Measurements from ENCODE around the gene TXLNG. TPM values are rescaled to one million over a fixed set of nuclear protein-coding genes. Genes with fewer than 3 reads are reported as not detected.
"Not testable (repeated sequence)": the region's sequence is repeated elsewhere in the genome, so short reads cannot be mapped to it uniquely, and the experiment has no call there.

Gene TXLNG
- total and polyA plus RNA-seq, 12 donors = 3.6 to 6.8 (median 5.8) TPM

DNA sequence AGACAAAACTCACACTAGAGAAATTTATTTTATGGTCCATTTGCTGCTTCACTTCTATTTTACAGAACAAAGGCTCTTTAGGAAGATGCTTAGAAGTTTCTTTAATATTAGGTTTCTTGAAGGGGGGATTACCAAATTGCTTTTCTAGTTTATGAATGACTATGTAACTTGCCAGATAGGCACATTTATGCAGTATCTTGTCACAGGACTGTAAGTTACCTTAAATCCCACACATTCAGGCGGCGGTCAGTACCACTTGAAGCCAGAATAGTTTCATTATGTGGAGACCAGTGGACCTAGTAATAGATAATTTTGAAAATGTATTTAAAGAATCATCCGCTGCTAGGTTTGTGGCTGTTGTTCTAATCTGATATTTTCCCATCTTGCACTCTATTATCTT, 65.6 kb downstream of the TXLNG start:
- intact Hi-C loops (cut with DNase I) = no loop called here
- WGBS, 2 donors = 86 to 93% methylated on average over 3 of the region's 3 CpGs
- no peaks in the 10 kb centered on the region for H3K9me3 ChIP-seq
- no peak for DNase-seq
- no peak overlapping the region for H3K4me3 ChIP-seq
- H3K27ac ChIP-seq = no peak overlapping the region
- H3K4me1 ChIP-seq = no peaks in the 10 kb centered on the region
- H3K36me3 ChIP-seq = peaks cover 0 to 95% (median 0%) of the 10 kb centered on the region in 9 donors
- TF ChIP-seq, protein P1, sequence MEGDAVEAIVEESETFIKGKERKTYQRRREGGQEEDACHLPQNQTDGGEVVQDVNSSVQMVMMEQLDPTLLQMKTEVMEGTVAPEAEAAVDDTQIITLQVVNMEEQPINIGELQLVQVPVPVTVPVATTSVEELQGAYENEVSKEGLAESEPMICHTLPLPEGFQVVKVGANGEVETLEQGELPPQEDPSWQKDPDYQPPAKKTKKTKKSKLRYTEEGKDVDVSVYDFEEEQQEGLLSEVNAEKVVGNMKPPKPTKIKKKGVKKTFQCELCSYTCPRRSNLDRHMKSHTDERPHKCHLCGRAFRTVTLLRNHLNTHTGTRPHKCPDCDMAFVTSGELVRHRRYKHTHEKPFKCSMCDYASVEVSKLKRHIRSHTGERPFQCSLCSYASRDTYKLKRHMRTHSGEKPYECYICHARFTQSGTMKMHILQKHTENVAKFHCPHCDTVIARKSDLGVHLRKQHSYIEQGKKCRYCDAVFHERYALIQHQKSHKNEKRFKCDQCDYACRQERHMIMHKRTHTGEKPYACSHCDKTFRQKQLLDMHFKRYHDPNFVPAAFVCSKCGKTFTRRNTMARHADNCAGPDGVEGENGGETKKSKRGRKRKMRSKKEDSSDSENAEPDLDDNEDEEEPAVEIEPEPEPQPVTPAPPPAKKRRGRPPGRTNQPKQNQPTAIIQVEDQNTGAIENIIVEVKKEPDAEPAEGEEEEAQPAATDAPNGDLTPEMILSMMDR (IDR thresholded peaks at IDR 0.05) = no peak
- no peak for ATAC-seq
- peaks cover 0 to 73% (median 0%) of the 10 kb centered on the region in 7 donors for H3K27me3 ChIP-seq

DNA sequence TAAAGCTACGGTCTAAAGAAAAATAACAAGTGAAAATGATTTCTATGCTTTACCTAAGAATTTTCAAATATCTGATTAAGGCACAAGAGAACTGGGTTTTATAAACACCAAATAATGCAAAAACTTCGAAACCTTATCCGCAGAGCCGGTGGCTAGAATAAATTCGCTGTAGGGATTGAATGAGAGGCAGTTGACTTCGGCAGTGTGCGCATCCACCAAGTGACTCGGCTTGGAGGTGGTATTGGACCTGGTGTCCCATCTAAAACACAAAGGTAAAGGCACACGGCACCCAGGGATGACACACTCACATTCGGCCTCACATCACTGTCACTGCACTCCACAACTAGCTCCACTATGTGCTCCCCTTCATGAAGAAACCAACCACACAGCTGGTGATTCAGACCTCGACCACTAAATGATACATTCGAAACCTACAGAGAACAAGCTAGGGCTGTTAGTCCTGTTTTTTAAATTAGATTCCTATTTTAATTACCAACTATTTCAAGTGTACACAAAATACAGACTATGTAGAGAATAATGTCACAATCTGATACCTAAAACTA, 66.4 kb downstream of the TXLNG start:
- no peaks in the 10 kb centered on the region for H3K4me1 ChIP-seq
- H3K27me3 ChIP-seq = peaks cover 0 to 76% (median 0%) of the 10 kb centered on the region in 7 donors
- no peak overlapping the region for H3K27ac ChIP-seq
- H3K36me3 ChIP-seq = peaks cover 0 to 97% (median 0%) of the 10 kb centered on the region in 9 donors
- no peaks in the 10 kb centered on the region for H3K9me3 ChIP-seq
- no peak for DNase-seq
- ATAC-seq = no peak
- intact Hi-C loops (cut with DNase I) = no loop called here
- WGBS, 2 donors = 89 to 93% methylated on average over 12 of the region's 12 CpGs
- TF ChIP-seq, protein P1 (IDR thresholded peaks at IDR 0.05) = no peak
- no peak overlapping the region for H3K4me3 ChIP-seq

- H3K27me3 ChIP-seq = peaks cover 0 to 75% (median 0%) of the 10 kb centered on the region in 7 donors
- H3K36me3 ChIP-seq = peaks cover 0 to 95% (median 0%) of the 10 kb centered on the region in 9 donors
- no peak overlapping the region for H3K4me3 ChIP-seq
- no peak overlapping the region for H3K27ac ChIP-seq
- intact Hi-C loops (cut with DNase I) = no loop called here
- TF ChIP-seq, protein P1 (IDR thresholded peaks at IDR 0.05) = no peak
- H3K4me1 ChIP-seq = peaks cover 0 to 5% (median 0%) of the 10 kb centered on the region in 9 donors
- no peak for ATAC-seq
- no peak for DNase-seq
- WGBS, 2 donors = 89 to 100% methylated on average over 3 of the region's 3 CpGs
- no peaks in the 10 kb centered on the region for H3K9me3 ChIP-seq
Observed at GRCh38 chrX:16853537-16853936, 67.3 kb downstream of the TXLNG start.

- intact Hi-C loops (cut with DNase I) = no loop called here
- Histone ChIP-seq H3K36me3 (peaks cover 0 to 89% (median 0%) of the 10 kb centered on the region in 9 donors), H3K27me3 (peaks cover 0 to 61% (median 0%) of the 10 kb centered on the region in 7 donors), H3K4me3 (no peak overlapping the region), H3K9me3 (no peaks in the 10 kb centered on the region), H3K27ac (no peak overlapping the region), H3K4me1 (peaks cover 0 to 10% (median 0%) of the 10 kb centered on the region in 9 donors)
- WGBS, 2 donors = 97 to 98% methylated on average over 5 of the region's 5 CpGs
- ATAC-seq = peak in 3 of 8 donors; percentile 53 to 81 (median 73)
- DNase-seq = no peak
- TF ChIP-seq, protein P1 (IDR thresholded peaks at IDR 0.05) = no peak
Observed at GRCh38 chrX:16855363-16856075, 69.3 kb downstream of the TXLNG start.

DNA sequence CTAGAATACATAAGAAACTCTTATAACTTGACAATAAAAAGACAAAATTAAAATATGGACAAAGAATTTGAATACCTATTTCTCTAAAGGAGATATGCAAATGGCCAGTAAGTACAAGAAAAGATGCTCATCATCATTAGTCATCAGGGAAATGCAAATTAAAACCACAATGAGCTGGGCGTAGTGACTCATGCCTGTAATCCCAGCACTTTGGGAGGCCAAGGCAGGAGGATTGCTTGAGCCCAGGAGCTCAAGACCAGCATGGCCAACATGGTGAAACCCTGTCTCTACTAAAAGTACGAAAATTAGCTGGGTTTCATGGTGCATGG, 69.8 kb downstream of the TXLNG start:
- WGBS, 2 donors = 88 to 92% methylated on average over 2 of the region's 2 CpGs
- H3K27me3 ChIP-seq = peaks cover 0 to 61% (median 0%) of the 10 kb centered on the region in 7 donors
- H3K9me3 ChIP-seq; H3K4me3 ChIP-seq; DNase-seq; ATAC-seq; H3K27ac ChIP-seq; intact Hi-C loops (cut with DNase I): not testable (repeated sequence)
- peaks cover 0 to 89% (median 0%) of the 10 kb centered on the region in 9 donors for H3K36me3 ChIP-seq
- H3K4me1 ChIP-seq = peaks cover 0 to 10% (median 0%) of the 10 kb centered on the region in 9 donors
